Stimulated activated naive B cell treated with anti-CD40 and anti-IgM and Interleukin-4, amounts not matched to agents 10 μg/mL and 1 μg/mL and 100 μg/mL, for 72 hours (primary cell): ENCODE measurements around the gene BPHL.
"Not testable (repeated sequence)": the region's sequence is repeated elsewhere in the genome, so short reads cannot be mapped to it uniquely, and the experiment has no call there.

Experiments
- ATAC-seq, 2 donors: fragments of 150-1000 bp; cut with Tn5 transposase; replicated peaks; 2 replicates each; pipeline ENCODE4 v1.10.0; 2021; ENCODE audit warnings: moderate library complexity in 1 of 2
- DNase-seq: peaks from one replicate; pipeline ENCODE4 v3.0.0; 2021
- H3K27ac Mint-ChIP-seq: one replicate; pipeline ENCODE4 v1.8.0; 2022; ENCODE audit warnings: mild to moderate bottlenecking, mixed read lengths
- H3K27me3 Mint-ChIP-seq, 2 donors: one replicate each; pipeline ENCODE4 v1.8.0; 2022; ENCODE audit warnings: mixed read lengths in 2 of 2
- H3K36me3 Mint-ChIP-seq, 2 donors: one replicate each; pipeline ENCODE4 v1.8.0; 2022; ENCODE audit warnings: mixed read lengths in 2 of 2, mild to moderate bottlenecking in 1 of 2
- H3K4me1 Mint-ChIP-seq, 2 donors: one replicate each; pipeline ENCODE4 v1.8.0; 2022; ENCODE audit warnings: mixed read lengths in 2 of 2, mild to moderate bottlenecking in 1 of 2
- H3K4me3 Mint-ChIP-seq, 2 donors: one replicate each; pipeline ENCODE4 v1.8.0; 2022; ENCODE audit warnings: mild to moderate bottlenecking in 2 of 2, mixed read lengths in 2 of 2, moderate library complexity in 1 of 2
- H3K9me3 Mint-ChIP-seq, 2 donors: one replicate each; pipeline ENCODE4 v1.8.0; 2022; ENCODE audit warnings: mixed read lengths in 2 of 2, mild to moderate bottlenecking in 1 of 2

BPHL gene

GRCh38 chr6:3118353-3119039 is at the start of gene BPHL:
TSS of gene BPHL (plus strand) at chr6:3118711. CDS start at chr6:3118741, 30 bp downstream.
- DNase-seq (peak; percentile 98), ATAC-seq (peak; percentile 90 to 95)
- peak within 1 kb of the TSS; percentile 86 to 92 for H3K4me3 Mint-ChIP-seq
- H3K27ac Mint-ChIP-seq: peak within 1 kb of the TSS; percentile 96
- no peaks in the 10 kb centered on the region for H3K9me3 Mint-ChIP-seq
- H3K36me3 Mint-ChIP-seq: peaks cover 4 to 5% of the 10 kb centered on the region in 2 donors
- H3K4me1 Mint-ChIP-seq: peaks cover 11 to 16% of the 10 kb centered on the region in 2 donors
- no peaks in the 10 kb centered on the region for H3K27me3 Mint-ChIP-seq

DNA sequence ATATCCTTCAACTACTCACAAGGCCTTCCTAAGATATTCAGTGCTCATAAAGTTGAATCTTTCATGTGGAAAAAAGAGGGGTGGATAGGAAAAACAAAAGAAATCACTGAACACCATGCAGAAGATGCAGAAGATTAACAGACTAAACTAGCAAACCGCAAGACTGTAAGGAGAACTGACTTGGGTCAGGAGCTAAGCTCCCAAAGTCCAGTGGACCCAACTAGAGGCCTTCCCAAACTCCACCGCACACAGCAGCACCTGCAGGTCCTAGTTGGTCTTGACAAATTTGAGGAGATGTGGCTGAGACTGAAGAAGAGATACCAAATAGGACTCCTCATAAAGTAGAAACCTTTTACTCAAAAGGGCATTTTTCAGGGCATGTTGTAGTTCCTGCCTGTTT is 46.9 kb upstream of the BPHL start:
- no peak for DNase-seq
- ATAC-seq: no peak
- H3K27ac Mint-ChIP-seq: peak overlapping the region; percentile 42
- H3K27me3 Mint-ChIP-seq: no peaks in the 10 kb centered on the region
- no peak overlapping the region for H3K4me3 Mint-ChIP-seq
- peaks cover 9 to 11% of the 10 kb centered on the region in 2 donors for H3K36me3 Mint-ChIP-seq
- peaks cover 28 to 55% of the 10 kb centered on the region in 2 donors for H3K4me1 Mint-ChIP-seq
- H3K9me3 Mint-ChIP-seq: no peaks in the 10 kb centered on the region

- H3K27ac Mint-ChIP-seq: no peak overlapping the region
- peaks cover 31 to 63% of the 10 kb centered on the region in 2 donors for H3K4me1 Mint-ChIP-seq
- no peak overlapping the region for H3K4me3 Mint-ChIP-seq
- DNase-seq (no peak), ATAC-seq (no peak)
- H3K36me3 Mint-ChIP-seq: peaks cover 20 to 23% of the 10 kb centered on the region in 2 donors
- H3K27me3 Mint-ChIP-seq: no peaks in the 10 kb centered on the region
- H3K9me3 Mint-ChIP-seq: no peaks in the 10 kb centered on the region
Observed at GRCh38 chr6:3072798-3073197, 45.7 kb upstream of the BPHL start.

GRCh38 chr6:3073382-3073781 is 45.1 kb upstream of the BPHL start:
- Mint-ChIP-seq H3K27ac (no peak overlapping the region), H3K4me1 (peaks cover 29 to 57% of the 10 kb centered on the region in 2 donors)

GRCh38 chr6:3075772-3076113 is 42.8 kb upstream of the BPHL start:
- peaks cover 0 to 2% of the 10 kb centered on the region in 2 donors for H3K9me3 Mint-ChIP-seq
- peak overlapping the region in 1 of 2 donors; percentile 20 for H3K4me3 Mint-ChIP-seq
- H3K27ac Mint-ChIP-seq: no peak overlapping the region
- peaks cover 29 to 47% of the 10 kb centered on the region in 2 donors for H3K4me1 Mint-ChIP-seq
- ATAC-seq: no peak
- H3K27me3 Mint-ChIP-seq: no peaks in the 10 kb centered on the region
- DNase-seq: no peak
- peaks cover 32 to 41% of the 10 kb centered on the region in 2 donors for H3K36me3 Mint-ChIP-seq

More at GRCh38 chr6:3073382-3073781, 45.1 kb upstream of the BPHL start:
- DNase-seq: no peak
- Mint-ChIP-seq H3K4me3 (no peak overlapping the region), H3K27me3 (no peaks in the 10 kb centered on the region), H3K9me3 (peaks cover 0 to 2% of the 10 kb centered on the region in 2 donors), H3K36me3 (peaks cover 25 to 29% of the 10 kb centered on the region in 2 donors)
- ATAC-seq: no peak

GRCh38 chr6:3076320-3076719 is 42.2 kb upstream of the BPHL start:
- H3K4me3 Mint-ChIP-seq: no peak overlapping the region
- H3K4me1 Mint-ChIP-seq: peaks cover 27 to 47% of the 10 kb centered on the region in 2 donors
- DNase-seq (no peak), ATAC-seq (no peak)
- no peak overlapping the region for H3K27ac Mint-ChIP-seq
- peaks cover 34 to 44% of the 10 kb centered on the region in 2 donors for H3K36me3 Mint-ChIP-seq
- no peaks in the 10 kb centered on the region for H3K27me3 Mint-ChIP-seq
- H3K9me3 Mint-ChIP-seq: peaks cover 0 to 2% of the 10 kb centered on the region in 2 donors

- no peak overlapping the region for H3K27ac Mint-ChIP-seq
- peaks cover 0 to 2% of the 10 kb centered on the region in 2 donors for H3K9me3 Mint-ChIP-seq
- H3K4me1 Mint-ChIP-seq: peaks cover 24 to 43% of the 10 kb centered on the region in 2 donors
- DNase-seq (no peak), ATAC-seq (peak; percentile 45 to 62)
- H3K36me3 Mint-ChIP-seq: peaks cover 37 to 51% of the 10 kb centered on the region in 2 donors
- no peaks in the 10 kb centered on the region for H3K27me3 Mint-ChIP-seq
- no peak overlapping the region for H3K4me3 Mint-ChIP-seq
Observed at GRCh38 chr6:3077430-3077829, 41.1 kb upstream of the BPHL start.

GRCh38 chr6:3078952-3079351 is 39.6 kb upstream of the BPHL start:
- not testable (repeated sequence) for DNase-seq, ATAC-seq, H3K27me3 Mint-ChIP-seq, H3K9me3 Mint-ChIP-seq, H3K4me3 Mint-ChIP-seq, H3K27ac Mint-ChIP-seq
- Mint-ChIP-seq H3K4me1 (peaks cover 20 to 38% of the 10 kb centered on the region in 2 donors), H3K36me3 (peaks cover 46 to 58% of the 10 kb centered on the region in 2 donors)

DNA sequence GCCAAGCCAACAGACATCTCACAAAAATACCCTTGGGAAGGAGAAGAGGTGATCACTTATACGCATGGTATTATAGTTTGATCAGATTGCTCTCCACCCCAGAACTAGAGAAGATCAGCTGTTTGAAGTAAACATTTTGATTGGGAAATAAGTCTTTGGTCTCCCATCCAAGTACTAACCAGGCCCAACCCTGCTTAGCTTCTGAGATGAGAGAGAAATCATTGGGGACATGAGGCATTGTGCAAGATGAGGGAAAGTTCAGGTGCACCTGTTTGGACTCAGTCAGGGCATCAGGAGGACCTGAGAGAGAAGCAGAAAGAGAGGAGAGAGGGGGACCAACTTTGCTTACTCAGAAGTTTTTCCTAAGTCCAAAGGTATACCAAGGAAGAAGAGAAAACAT is 38.8 kb upstream of the BPHL start:
- peaks cover 50 to 63% of the 10 kb centered on the region in 2 donors for H3K36me3 Mint-ChIP-seq
- H3K27me3 Mint-ChIP-seq: no peaks in the 10 kb centered on the region
- H3K4me1 Mint-ChIP-seq: peaks cover 19 to 31% of the 10 kb centered on the region in 2 donors
- peaks cover 0 to 2% of the 10 kb centered on the region in 2 donors for H3K9me3 Mint-ChIP-seq
- DNase-seq (no peak), ATAC-seq (no peak)
- no peak overlapping the region for H3K4me3 Mint-ChIP-seq
- peak overlapping the region; percentile 2 for H3K27ac Mint-ChIP-seq

DNA sequence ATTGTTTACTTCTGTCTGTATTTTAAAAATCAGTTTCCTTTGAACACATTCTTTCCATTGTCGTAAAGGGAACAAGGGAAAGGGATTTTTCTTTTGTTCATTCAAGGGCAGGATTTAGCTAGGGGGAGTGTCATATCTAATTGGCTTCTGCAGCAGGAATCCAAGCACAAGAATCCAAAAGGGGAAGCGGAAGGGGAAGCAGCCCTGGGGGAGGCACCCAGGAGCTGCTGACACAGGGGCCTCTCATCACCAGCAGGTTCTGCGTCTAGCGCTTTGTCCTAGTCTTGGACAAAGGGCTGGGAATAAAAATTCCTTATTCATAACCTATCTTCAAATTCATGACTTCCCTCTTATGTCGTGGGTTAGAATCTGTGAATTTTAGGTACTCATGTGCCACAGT is 36.6 kb upstream of the BPHL start:
- H3K4me1 Mint-ChIP-seq: peaks cover 7 to 8% of the 10 kb centered on the region in 2 donors
- ATAC-seq (no peak), DNase-seq (no peak)
- no peak overlapping the region for H3K4me3 Mint-ChIP-seq
- H3K36me3 Mint-ChIP-seq: peaks cover 65 to 78% of the 10 kb centered on the region in 2 donors
- H3K27me3 Mint-ChIP-seq: no peaks in the 10 kb centered on the region
- H3K9me3 Mint-ChIP-seq: peaks cover 2 to 4% of the 10 kb centered on the region in 2 donors
- no peak overlapping the region for H3K27ac Mint-ChIP-seq

- Mint-ChIP-seq H3K4me1 (no peaks in the 10 kb centered on the region), H3K4me3 (no peak overlapping the region), H3K36me3 (peaks cover 62 to 75% of the 10 kb centered on the region in 2 donors), H3K27me3 (no peaks in the 10 kb centered on the region), H3K9me3 (peaks cover 0 to 4% of the 10 kb centered on the region in 2 donors), H3K27ac (no peak overlapping the region)
- ATAC-seq: no peak
- DNase-seq: no peak
Observed at GRCh38 chr6:3085074-3085473, 33.4 kb upstream of the BPHL start.

DNA sequence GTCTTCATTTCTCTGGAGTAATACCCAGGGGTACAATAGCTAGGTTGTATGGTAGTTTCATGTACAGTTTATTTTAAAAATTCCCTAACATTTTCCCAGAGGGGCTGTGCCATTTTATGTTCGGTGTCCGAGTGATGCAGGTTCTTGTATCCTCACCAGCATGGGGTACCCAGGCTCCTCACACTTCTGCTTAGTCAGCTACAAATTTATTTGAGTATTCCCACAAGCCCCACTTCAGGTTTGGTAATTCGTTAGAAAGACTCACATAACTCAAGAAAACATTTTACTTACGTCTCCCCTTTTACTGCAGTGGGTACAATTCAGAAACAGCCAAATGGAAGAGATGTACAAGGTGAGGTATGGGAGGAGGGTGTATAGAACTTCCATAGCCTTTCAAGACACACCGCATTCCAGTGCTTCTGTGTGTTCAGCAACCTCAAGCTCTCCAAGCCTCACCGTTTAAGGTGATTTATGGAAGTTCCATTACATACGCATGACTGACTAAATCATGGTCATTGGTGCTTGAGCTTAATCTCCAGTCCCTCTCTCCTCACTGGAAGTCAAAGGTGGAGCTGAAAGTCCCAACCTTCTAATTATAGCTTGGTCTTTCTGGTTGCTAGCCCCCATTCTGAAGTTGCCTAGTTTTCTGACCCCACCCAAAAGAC is 32.1 kb upstream of the BPHL start:
- H3K36me3 Mint-ChIP-seq: peaks cover 61 to 72% of the 10 kb centered on the region in 2 donors
- DNase-seq (no peak), ATAC-seq (no peak)
- no peaks in the 10 kb centered on the region for H3K27me3 Mint-ChIP-seq
- no peaks in the 10 kb centered on the region for H3K4me1 Mint-ChIP-seq
- H3K27ac Mint-ChIP-seq: no peak overlapping the region
- H3K4me3 Mint-ChIP-seq: no peak overlapping the region
- H3K9me3 Mint-ChIP-seq: peaks cover 0 to 4% of the 10 kb centered on the region in 2 donors

GRCh38 chr6:3088446-3088845 is 30.1 kb upstream of the BPHL start:
- H3K4me1 Mint-ChIP-seq: no peaks in the 10 kb centered on the region
- peaks cover 51 to 58% of the 10 kb centered on the region in 2 donors for H3K36me3 Mint-ChIP-seq
- H3K9me3 Mint-ChIP-seq: peaks cover 0 to 4% of the 10 kb centered on the region in 2 donors
- no peak overlapping the region for H3K4me3 Mint-ChIP-seq
- no peaks in the 10 kb centered on the region for H3K27me3 Mint-ChIP-seq
- DNase-seq (no peak), ATAC-seq (no peak)
- no peak overlapping the region for H3K27ac Mint-ChIP-seq

DNA sequence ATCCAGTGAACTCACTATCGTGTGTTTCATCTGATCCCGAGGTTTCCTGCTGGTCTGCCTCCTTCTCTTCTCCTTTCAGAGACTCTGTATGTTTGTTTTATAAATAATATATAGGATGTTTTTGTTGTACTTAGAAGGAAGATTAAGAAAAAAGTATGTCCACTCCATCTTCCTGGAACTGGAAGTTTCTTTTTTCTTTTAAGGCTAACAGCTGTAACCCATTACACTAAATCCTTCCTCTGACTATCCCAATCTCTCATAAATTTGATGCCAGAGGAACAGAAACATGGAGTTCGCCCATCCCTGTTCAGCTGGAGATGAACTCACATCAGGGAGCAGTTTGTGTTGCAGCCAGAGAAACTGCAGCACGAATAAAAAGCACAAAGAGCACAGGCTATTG is 29.5 kb upstream of the BPHL start:
- H3K4me1 Mint-ChIP-seq: no peaks in the 10 kb centered on the region
- no peak for ATAC-seq
- H3K9me3 Mint-ChIP-seq: peaks cover 0 to 4% of the 10 kb centered on the region in 2 donors
- no peaks in the 10 kb centered on the region for H3K27me3 Mint-ChIP-seq
- no peak for DNase-seq
- no peak overlapping the region for H3K27ac Mint-ChIP-seq
- H3K36me3 Mint-ChIP-seq: peaks cover 46 to 54% of the 10 kb centered on the region in 2 donors
- H3K4me3 Mint-ChIP-seq: no peak overlapping the region

GRCh38 chr6:3090013-3090412 is 28.5 kb upstream of the BPHL start:
- Mint-ChIP-seq H3K4me1 (no peaks in the 10 kb centered on the region), H3K9me3 (peaks cover 0 to 4% of the 10 kb centered on the region in 2 donors), H3K36me3 (peaks cover 42 to 47% of the 10 kb centered on the region in 2 donors), H3K27ac (no peak overlapping the region), H3K4me3 (no peak overlapping the region), H3K27me3 (no peaks in the 10 kb centered on the region)
- DNase-seq (no peak), ATAC-seq (no peak)
